Measurements from ENCODE around the gene NTNG1. TPM values are rescaled to one million over a fixed set of nuclear protein-coding genes. Genes with fewer than 3 reads are reported as not detected.

The NTNG1 gene
- total and polyA plus RNA-seq, 10 of the 15 experiments (the other 5 are each of a cell fraction or from before 2014, with no cell fraction given): 0.18 to 2.3 (median 1.1) TPM; not detected in 1

DNA sequence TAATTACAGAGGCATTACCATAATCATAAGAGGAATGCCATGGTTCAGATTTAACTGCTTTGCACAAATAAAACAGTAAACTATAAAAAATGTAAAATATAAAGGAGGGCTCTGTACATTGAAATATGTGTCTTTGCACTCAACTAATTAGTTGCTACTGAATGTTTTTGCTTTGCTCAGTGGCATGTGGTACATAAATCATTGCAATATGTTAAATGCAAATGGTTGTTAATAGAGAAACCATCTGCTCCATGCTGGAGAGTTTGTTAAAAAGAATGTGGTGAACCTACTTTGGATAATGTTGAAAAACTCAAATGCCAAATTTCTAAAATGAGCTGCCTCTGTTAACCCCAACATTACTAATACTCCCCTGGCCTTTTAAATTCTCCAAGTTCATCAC, 201.5 kb downstream of the NTNG1 start:
- CTCF ChIA-PET: interaction anchor here (2.0 kb wide), 1 partner anchor 186 kb away, joined by 6 read pairs; no protein-coding TSS in a partner anchor
- Histone ChIP-seq H3K9ac (ENCODE audit: control insufficient read depth, insufficient read depth, low read length) (no peak overlapping the region), H3K4me3 (no peak overlapping the region), H3K4me2 (ENCODE audit: control insufficient read depth, insufficient read depth) (no peak overlapping the region), H3K27ac (ENCODE audit: control insufficient read depth, insufficient read depth) (no peak overlapping the region), H4K20me1 (ENCODE audit: control insufficient read depth, insufficient read depth) (no peaks in the 10 kb centered on the region), H3K79me2 (ENCODE audit: control insufficient read depth, insufficient read depth, low read length) (no peaks in the 10 kb centered on the region), H3K9me3 (replicated peaks; ENCODE audit: control insufficient read depth, insufficient read depth, low read length) (no peaks in the 10 kb centered on the region), H3K27me3 (replicated peaks in 1 of 2; ENCODE audit: control insufficient read depth in 2 of 2, insufficient read depth in 2 of 2, low read length in 1 of 2) (no peaks in the 10 kb centered on the region), H3K4me1 (ENCODE audit: control insufficient read depth, insufficient read depth, low read length) (no peaks in the 10 kb centered on the region), H2AFZ (ENCODE audit: control insufficient read depth, low read depth, low read length) (no peak overlapping the region), H3K36me3 (ENCODE audit: control insufficient read depth in 2 of 2, insufficient read depth in 2 of 2, low read length in 1 of 2) (no peaks in the 10 kb centered on the region)
- no TSS peak for BruUV-seq (replicated peaks)
- ATAC-seq (no peak), DNase-seq (ENCODE audit: low read depth, low spot score) (no peak), FAIRE-seq (no peak)
- RAD21 ChIA-PET (ENCODE audit: unreplicated experiment): no interaction called here
- in situ Hi-C loops (cut with MboI) (no loop called here), intact Hi-C loops (cut with micrococcal nuclease; ENCODE audit: unreplicated experiment) (no loop called here)
- SMC1A ChIA-PET (ENCODE audit: uncharacterized antibody, unreplicated experiment): interaction anchor here (0.9 to 1.5 kb wide), 2 partner anchors 17 to 43 kb away, joined by 3 read pairs; no protein-coding TSS in a partner anchor
- TF ChIP-seq CBX3 (IDR thresholded peaks at IDR 0.05; ENCODE audit: borderline replicate concordance, low read depth) (no peak), HDGF (IDR thresholded peaks at IDR 0.05) (no peak), IRF4 (IDR thresholded peaks at IDR 0.05; ENCODE audit: low read depth, low read length) (no peak)
- POLR2A ChIA-PET: no interaction called here

DNA sequence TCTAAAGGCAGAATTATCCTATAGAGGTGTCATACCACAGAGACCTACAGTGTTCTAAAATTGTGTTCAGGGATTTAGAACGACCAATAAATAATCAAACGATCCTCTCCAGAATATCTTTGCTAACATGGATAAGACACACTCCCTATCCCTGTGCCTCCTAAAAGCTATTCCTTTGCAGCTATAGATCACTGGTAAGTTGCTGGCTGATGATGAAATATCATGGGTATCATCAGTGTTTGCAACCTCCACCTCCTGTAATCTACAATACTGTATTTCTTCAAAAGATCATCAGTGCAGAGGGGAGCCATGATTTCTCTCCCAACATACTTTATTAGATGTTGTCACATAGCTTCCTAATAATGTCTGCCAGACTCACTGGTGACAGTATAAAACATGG, 201.9 kb downstream of the NTNG1 start:
- Histone ChIP-seq H3K9ac (ENCODE audit: control insufficient read depth, insufficient read depth, low read length) (no peak overlapping the region), H4K20me1 (ENCODE audit: control insufficient read depth, insufficient read depth) (no peaks in the 10 kb centered on the region), H3K4me1 (ENCODE audit: control insufficient read depth, insufficient read depth, low read length) (no peaks in the 10 kb centered on the region), H3K79me2 (ENCODE audit: control insufficient read depth, insufficient read depth, low read length) (no peaks in the 10 kb centered on the region), H3K4me3 (no peak overlapping the region), H3K9me3 (replicated peaks; ENCODE audit: control insufficient read depth, insufficient read depth, low read length) (no peaks in the 10 kb centered on the region), H3K27ac (ENCODE audit: control insufficient read depth, insufficient read depth) (no peak overlapping the region), H3K27me3 (replicated peaks in 1 of 2; ENCODE audit: control insufficient read depth in 2 of 2, insufficient read depth in 2 of 2, low read length in 1 of 2) (no peaks in the 10 kb centered on the region), H3K4me2 (ENCODE audit: control insufficient read depth, insufficient read depth) (no peak overlapping the region), H3K36me3 (ENCODE audit: control insufficient read depth in 2 of 2, insufficient read depth in 2 of 2, low read length in 1 of 2) (no peaks in the 10 kb centered on the region), H2AFZ (ENCODE audit: control insufficient read depth, low read depth, low read length) (no peak overlapping the region)
- CTCF ChIA-PET: interaction anchor here (2.0 kb wide), 1 partner anchor 186 kb away, joined by 6 read pairs; no protein-coding TSS in a partner anchor
- TF ChIP-seq, protein P1, sequence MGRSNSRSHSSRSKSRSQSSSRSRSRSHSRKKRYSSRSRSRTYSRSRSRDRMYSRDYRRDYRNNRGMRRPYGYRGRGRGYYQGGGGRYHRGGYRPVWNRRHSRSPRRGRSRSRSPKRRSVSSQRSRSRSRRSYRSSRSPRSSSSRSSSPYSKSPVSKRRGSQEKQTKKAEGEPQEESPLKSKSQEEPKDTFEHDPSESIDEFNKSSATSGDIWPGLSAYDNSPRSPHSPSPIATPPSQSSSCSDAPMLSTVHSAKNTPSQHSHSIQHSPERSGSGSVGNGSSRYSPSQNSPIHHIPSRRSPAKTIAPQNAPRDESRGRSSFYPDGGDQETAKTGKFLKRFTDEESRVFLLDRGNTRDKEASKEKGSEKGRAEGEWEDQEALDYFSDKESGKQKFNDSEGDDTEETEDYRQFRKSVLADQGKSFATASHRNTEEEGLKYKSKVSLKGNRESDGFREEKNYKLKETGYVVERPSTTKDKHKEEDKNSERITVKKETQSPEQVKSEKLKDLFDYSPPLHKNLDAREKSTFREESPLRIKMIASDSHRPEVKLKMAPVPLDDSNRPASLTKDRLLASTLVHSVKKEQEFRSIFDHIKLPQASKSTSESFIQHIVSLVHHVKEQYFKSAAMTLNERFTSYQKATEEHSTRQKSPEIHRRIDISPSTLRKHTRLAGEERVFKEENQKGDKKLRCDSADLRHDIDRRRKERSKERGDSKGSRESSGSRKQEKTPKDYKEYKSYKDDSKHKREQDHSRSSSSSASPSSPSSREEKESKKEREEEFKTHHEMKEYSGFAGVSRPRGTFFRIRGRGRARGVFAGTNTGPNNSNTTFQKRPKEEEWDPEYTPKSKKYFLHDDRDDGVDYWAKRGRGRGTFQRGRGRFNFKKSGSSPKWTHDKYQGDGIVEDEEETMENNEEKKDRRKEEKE (IDR thresholded peaks at IDR 0.05): no peak
- TF ChIP-seq ETV6 (conservative IDR thresholded peaks at IDR 0.05 in 1 of 2, IDR thresholded peaks at IDR 0.05 in 1 of 2; ENCODE audit: borderline replicate concordance in 1 of 2, low read depth in 1 of 2) (0 out of 4 replicates have a peak, but pooled peaks of 1 of the 2 experiments have one; percentile 36), RB1 (IDR thresholded peaks at IDR 0.05; ENCODE audit: borderline replicate concordance) (no peak)
- RAD21 ChIA-PET (ENCODE audit: unreplicated experiment): no interaction called here
- POLR2A ChIA-PET: interaction anchor here (0.6 kb wide), 1 partner anchor 9 kb away, joined by 3 read pairs; no protein-coding TSS in a partner anchor
- FAIRE-seq (no peak), ATAC-seq (no peak), DNase-seq (ENCODE audit: low read depth, low spot score) (no peak)
- BruUV-seq (replicated peaks): no TSS peak
- 58% methylated on average over 2 of the region's 2 CpGs for WGBS (ENCODE audit: insufficient coverage, insufficient replicate concordance, low lambda C conversion rate, missing lambda C conversion rate)
- in situ Hi-C loops (cut with MboI): no loop called here
- SMC1A ChIA-PET (ENCODE audit: uncharacterized antibody, unreplicated experiment): interaction anchor here (0.9 to 1.5 kb wide), 2 partner anchors 16 to 43 kb away, joined by 3 read pairs; no protein-coding TSS in a partner anchor
- intact Hi-C loops (cut with micrococcal nuclease; ENCODE audit: unreplicated experiment): no loop called here
